A549 (cell line): ENCODE measurements around the gene FSCN2. TPM values are rescaled to one million over a fixed set of nuclear protein-coding genes. Genes with fewer than 3 reads are reported as not detected.

ENCODE experiments used
- ATAC-seq, 2 experiments: fragments of 200-7000 bp in 1 of 2; fragments of >200 bp in 1 of 2; cut with Nextera tagmentation in 1 of 2; cut with Tn5 transposase in 1 of 2; 3 replicates each; pipeline versions ENCODE4 v1.8.0 to v1.9.1; 2018 to 2020; ENCODE audit warnings: mild to moderate bottlenecking in 1 of 2, moderate library complexity in 1 of 2
- CTCF ChIA-PET: fragments of 300-600 bp; sonication (Branson Sonifier 250); formaldehyde crosslinking; extraction: SDS; loops from one replicate; lab custom pipeline; 2021; ENCODE audit warnings: antibody characterized with exemption, inconsistent platforms; lab: Yijun Ruan, JAX
- POLR2A ChIA-PET: fragments of 350-600 bp; formaldehyde crosslinking; extraction: SDS; loops from one replicate; lab custom pipeline; 2021; ENCODE audit warnings: antibody characterized with exemption, inconsistent platforms; lab: Yijun Ruan, JAX
- DNase-seq, 2 experiments: peaks; one replicate each; pipeline versions ENCODE4 v3.0.0 to v3.0.0-alpha.2; 2011 to 2016; ENCODE audit warnings: low read depth in 1 of 2, low spot score in 1 of 2
- FAIRE-seq: peaks from 2 replicates; lab custom pipeline; 2011; peaks lifted over from hg19 to GRCh38; lab: Jason Lieb, UNC
- H3K27ac ChIP-seq, 2 experiments: fragments of >200 bp; sonication (Bioruptor Twin); formaldehyde crosslinking; 3 replicates each; pipeline ENCODE4 v1.5.1; 2016 to 2017
- H3K4me1 ChIP-seq: fragments of >200 bp; sonication (Bioruptor Twin); formaldehyde crosslinking; 3 replicates; pipeline ENCODE4 v1.6.1; 2016
- H3K4me2 ChIP-seq: fragments of >200 bp; sonication (Bioruptor Twin); formaldehyde crosslinking; 3 replicates; pipeline ENCODE4 v1.6.1; 2016
- H3K4me3 ChIP-seq: fragments of >200 bp; sonication (Bioruptor Twin); formaldehyde crosslinking; 3 replicates; pipeline ENCODE4 v1.5.1; 2016
- H3K9me3 ChIP-seq: fragments of >200 bp; sonication (Bioruptor Twin); formaldehyde crosslinking; 3 replicates; pipeline ENCODE4 v1.6.1; 2016
- BCL3 ChIP-seq: fragments of >200 bp; sonication (Bioruptor Twin); formaldehyde crosslinking; IDR thresholded peaks from 3 replicates; pipeline ENCODE4 v1.6.1; 2016
- CBX2 ChIP-seq: fragments of 200-600 bp; sonication (generic); IDR thresholded peaks from 2 replicates; pipeline ENCODE4 v1.6.1; 2016; ENCODE audit warnings: low read depth, mild to moderate bottlenecking, borderline replicate concordance
- CBX8 ChIP-seq: fragments of 200-600 bp; sonication (generic); IDR thresholded peaks from 2 replicates; pipeline ENCODE4 v1.6.1; 2016
- CEBPB ChIP-seq, 2 experiments: fragments of >200 bp in 1 of 2; sonication (Bioruptor Twin) in 1 of 2; formaldehyde crosslinking in 1 of 2; IDR thresholded peaks; 2 replicates each; pipeline ENCODE4 v1.6.1; 2012 to 2016
- CTCF ChIP-seq: fragments of >200 bp; sonication (Bioruptor Twin); formaldehyde crosslinking; IDR thresholded peaks from 3 replicates; pipeline ENCODE4 v1.5.1; 2016
- EP300 ChIP-seq, 2 experiments: fragments of >200 bp; sonication (Bioruptor Twin); formaldehyde crosslinking; IDR thresholded peaks; 2 replicates in 1 of 2; 3 replicates in 1 of 2; pipeline ENCODE4 v1.6.1; 2016 to 2017
- FOSB ChIP-seq: fragments of 250-450 bp; sonication (Bioruptor Pico); IDR thresholded peaks from 2 replicates; pipeline ENCODE4 v1.5.0; 2020; ENCODE audit warnings: mild to moderate bottlenecking, moderate library complexity
- FOXS1 ChIP-seq: fragments of 250-450 bp; sonication (Bioruptor Pico); IDR thresholded peaks from 2 replicates; pipeline ENCODE4 v1.5.0; 2020; ENCODE audit warnings: mild to moderate bottlenecking, moderate library complexity
- GATA3 ChIP-seq: IDR thresholded peaks from 2 replicates; pipeline ENCODE4 v1.6.1; 2012; ENCODE audit warnings: borderline replicate concordance
- HMGXB4 ChIP-seq: fragments of 250-450 bp; sonication (Bioruptor Pico); IDR thresholded peaks from 2 replicates; pipeline ENCODE4 v1.5.0; 2021; ENCODE audit warnings: mild to moderate bottlenecking, moderate library complexity, borderline replicate concordance
- HOXA7 ChIP-seq: fragments of 250-450 bp; sonication (Bioruptor Pico); IDR thresholded peaks from 2 replicates; pipeline ENCODE4 v1.5.0; 2020; ENCODE audit warnings: mild to moderate bottlenecking, moderate library complexity
- JUN ChIP-seq, 2 experiments: fragments of >200 bp; sonication (Bioruptor Twin); formaldehyde crosslinking; IDR thresholded peaks; 2 replicates in 1 of 2; 3 replicates in 1 of 2; pipeline ENCODE4 v1.6.1; 2016 to 2017
- JUNB ChIP-seq: fragments of >200 bp; sonication (Bioruptor Twin); formaldehyde crosslinking; IDR thresholded peaks from 2 replicates; pipeline ENCODE4 v1.6.1; 2016
- MAX ChIP-seq: IDR thresholded peaks from 2 replicates; pipeline ENCODE4 v1.6.1; 2012
- MAZ ChIP-seq: fragments of 150-350 bp; IDR thresholded peaks from 2 replicates; pipeline ENCODE4 v1.6.1; 2014; ENCODE audit warnings: antibody characterized with exemption, low read depth, low read length, borderline replicate concordance
- NFE2L2 ChIP-seq: fragments of 150-350 bp; conservative IDR thresholded peaks from 2 replicates; pipeline ENCODE4 v1.6.1; 2014; ENCODE audit warnings: low read length
- NR3C1 ChIP-seq: fragments of >200 bp; sonication (Bioruptor Twin); formaldehyde crosslinking; IDR thresholded peaks from 3 replicates; pipeline ENCODE4 v1.6.1; 2017
- POLR2AphosphoS2 ChIP-seq: conservative IDR thresholded peaks from 2 replicates; pipeline ENCODE4 v1.6.1; 2012; ENCODE audit warnings: low read length, improper control_type of control experiment, inconsistent platforms
- RAD21 ChIP-seq, 2 experiments: fragments of >200 bp in 1 of 2; sonication (Bioruptor Twin) in 1 of 2; formaldehyde crosslinking in 1 of 2; IDR thresholded peaks in 1 of 2; conservative IDR thresholded peaks in 1 of 2; 2 replicates in 1 of 2; 3 replicates in 1 of 2; pipeline ENCODE4 v1.6.1; 2012 to 2018; ENCODE audit warnings: inconsistent platforms in 1 of 2
- RARB ChIP-seq: fragments of 250-450 bp; sonication (Bioruptor Pico); IDR thresholded peaks from 2 replicates; pipeline ENCODE4 v1.8.0; 2021; ENCODE audit warnings: mild to moderate bottlenecking, moderate library complexity
- RFX5 ChIP-seq: fragments of 450-650 bp; IDR thresholded peaks from 2 replicates; pipeline ENCODE4 v1.7.1; 2014; ENCODE audit warnings: antibody characterized with exemption, mild to moderate bottlenecking, moderate library complexity
- TFCP2L1 ChIP-seq: fragments of 250-450 bp; sonication (Bioruptor Pico); IDR thresholded peaks from 2 replicates; pipeline ENCODE4 v1.5.0; 2021; ENCODE audit warnings: mild to moderate bottlenecking
- ZC3H11A ChIP-seq: fragments of 450-650 bp; IDR thresholded peaks from 2 replicates; pipeline ENCODE4 v1.6.1; 2014; ENCODE audit warnings: antibody characterized with exemption, mild to moderate bottlenecking
- ZNF302 ChIP-seq: fragments of 250-450 bp; sonication (Bioruptor Pico); IDR thresholded peaks from 2 replicates; pipeline ENCODE4 v1.9.0; 2021; ENCODE audit warnings: inconsistent platforms, mild to moderate bottlenecking, moderate library complexity
- ZSCAN20 ChIP-seq: fragments of 250-450 bp; sonication (Bioruptor Pico); IDR thresholded peaks from 2 replicates; pipeline ENCODE4 v1.8.0; 2022; ENCODE audit warnings: mild to moderate bottlenecking, moderate library complexity
- WGBS: methylation state at CpG from one replicate; pipeline ENCODE4 v1.1.6; 2017; ENCODE audit errors: missing lambda C conversion rate; 5-methylcytosine and 5-hydroxymethylcytosine counted together
- polyA plus RNA-seq, 4 experiments: library from polyadenylated mRNA; depleted of rRNA in 3 of 4; stranded (reverse); fragments of >200 nt; fragmentation: RNase III in 1 of 4; extraction: RNeasy Plus Mini Kit Qiagen cat#74134 plus additional on column Dnase treatment in 1 of 4; gene quantifications; 2 replicates in 3 of 4; 3 replicates in 1 of 4; pipeline ENCODE4 v1.2.3, GENCODE V29; 2011 to 2017

FSCN2 gene
- polyA plus RNA-seq, 2 of the 4 experiments (the other 2 are of a cell fraction) = 0.84 to 1.3 TPM

GRCh38 chr17:81509207-81509971 is 18.8 kb upstream of the FSCN2 start (continued):
- no peak for TF ChIP-seq NFE2L2
- no peak for TF ChIP-seq NR3C1
- no peak; a peak in 1 of 4 replicates for TF ChIP-seq CEBPB (IDR thresholded peaks at IDR 0.05)
- TF ChIP-seq EP300 (IDR thresholded peaks at IDR 0.05) = no peak
- no peak for TF ChIP-seq ZNF302 (CRISPR knock-in tag)
- TF ChIP-seq MAZ = no peak
- TF ChIP-seq FOXS1 (CRISPR knock-in tag) = no peak
- peak; percentile 91 for TF ChIP-seq POLR2AphosphoS2
- TF ChIP-seq GATA3 = peak; percentile 19; the same call in 1 of the 2 replicates
- TF ChIP-seq HMGXB4 = 0 out of 2 replicates have a peak, but pooled peaks have one; percentile 25
- no peak for TF ChIP-seq CBX8
- no peak for TF ChIP-seq ZC3H11A

GRCh38 chr17:81509972-81510784 is 18.0 kb upstream of the FSCN2 start:
- POLR2A ChIA-PET = interaction anchor here (1.4 to 2.4 kb wide), 3 partner anchors 42 to 115 kb away, joined by 3 to 7 read pairs (median 7); partner anchors contain the start of genes BAHCC1 and FAAP100
- no peak for FAIRE-seq
- under 1% methylated on average over 22 of the region's 22 CpGs for WGBS

More at GRCh38 chr17:81509972-81510784, 18.0 kb upstream of the FSCN2 start:
- peak overlapping the region; percentile 83 for H3K4me3 ChIP-seq
- H3K4me1 ChIP-seq = peaks cover 7% of the 10 kb centered on the region; the same call in 1 of the 3 replicates
- H3K27ac ChIP-seq = peak overlapping the region; percentile 99
- TF ChIP-seq GATA3 = no peak
- TF ChIP-seq BCL3 = 0 out of 3 replicates have a peak, but pooled peaks have one; percentile 7
- TF ChIP-seq RFX5 = no peak
- no peak for TF ChIP-seq FOSB (CRISPR knock-in tag)
- no peak for TF ChIP-seq CTCF
- TF ChIP-seq HMGXB4 = no peak
- TF ChIP-seq CBX2 = no peak
- TF ChIP-seq JUNB = no peak
- 0 out of 2 replicates have a peak, but pooled peaks have one; percentile 26 for TF ChIP-seq MAX
- no peak for TF ChIP-seq RAD21 (conservative IDR thresholded peaks at IDR 0.05 in 1 of 2, IDR thresholded peaks at IDR 0.05 in 1 of 2)
- TF ChIP-seq TFCP2L1 = 0 out of 2 replicates have a peak, but pooled peaks have one; percentile 5
- TF ChIP-seq HOXA7 (CRISPR knock-in tag) = peak; percentile 11; the same call in 1 of the 2 replicates
- TF ChIP-seq EP300 (IDR thresholded peaks at IDR 0.05) = 0 out of 5 replicates have a peak, but pooled peaks of 1 of the 2 experiments have one; percentile 6
- no peak; a peak in 2 of 5 replicates for TF ChIP-seq JUN (IDR thresholded peaks at IDR 0.05)
- TF ChIP-seq NR3C1 = no peak
- no peak for TF ChIP-seq ZSCAN20
- peak; percentile 4; the same call in 1 of the 2 replicates for TF ChIP-seq RARB (CRISPR knock-in tag)
- TF ChIP-seq, all 56 proteins: peak for 6
- Histone ChIP-seq H3K9me3 (no peaks in the 10 kb centered on the region), H3K4me2 (peak overlapping the region; percentile 82)
- ATAC-seq (no peak), DNase-seq (peak in 1 of 2 experiments; percentile 53)
- CTCF ChIA-PET = interaction anchor here (0.7 to 4.9 kb wide), 12 partner anchors 8 to 257 kb away, joined by 3 to 34 read pairs (median 4); no protein-coding TSS in a partner anchor
